GM12878 (cell line): ENCODE results near the gene C4B. TPM values are rescaled to one million over a fixed set of nuclear protein-coding genes. Genes with fewer than 3 reads are reported as not detected.

Experiments used
- ATAC-seq: fragments of 200-7000 bp; cut with Tn5 transposase; 3 replicates; pipeline ENCODE4 v1.9.1; 2020; ENCODE audit warnings: mild to moderate bottlenecking, moderate library complexity
- BruUV-seq: library from RNA; stranded (reverse); fragments of 400-500 nt; replicated peaks from 2 replicates; lab custom pipeline; 2021; lab: Mats Ljungman, UMichigan
- CTCF ChIA-PET: fragments of 300-600 bp; sonication (Branson Sonifier 250); formaldehyde crosslinking; extraction: SDS; loops from one replicate; lab custom pipeline; 2021; ENCODE audit warnings: inconsistent platforms; lab: Yijun Ruan, JAX
- POLR2A ChIA-PET: fragments of 350-600 bp; formaldehyde crosslinking; extraction: SDS; loops from one replicate; lab custom pipeline; 2021; ENCODE audit warnings: inconsistent platforms; lab: Charles Lee
- RAD21 ChIA-PET: fragments of 300-600 bp; sonication (Branson Sonifier 250); formaldehyde crosslinking; loops from one replicate; lab custom pipeline; 2023; ENCODE audit warnings: antibody characterized with exemption; ENCODE audit not compliant: unreplicated experiment; lab: Charles Lee
- SMC1A ChIA-PET: fragments of 300-600 bp; sonication (Branson Sonifier 250); formaldehyde crosslinking; loops from one replicate; lab custom pipeline; 2023; ENCODE audit not compliant: unreplicated experiment, uncharacterized antibody; lab: Charles Lee
- DNase-seq: peaks from one replicate; pipeline ENCODE4 v3.0.0-alpha.2; 2011; ENCODE audit warnings: low read depth, low spot score
- FAIRE-seq: peaks from 3 replicates; lab custom pipeline; 2011; peaks lifted over from hg19 to GRCh38; lab: Jason Lieb, UNC
- H2AFZ ChIP-seq: 2 replicates; pipeline ENCODE4 v1.6.0; 2011; ENCODE audit warnings: low read depth, low read length, control low read depth; ENCODE audit not compliant: control insufficient read depth
- H3K27ac ChIP-seq: 2 replicates; pipeline ENCODE4 v1.5.1; 2011; ENCODE audit warnings: control low read depth; ENCODE audit not compliant: control insufficient read depth, insufficient read depth
- H3K27me3 ChIP-seq, 2 experiments: replicated peaks in 1 of 2; 2 replicates each; pipeline versions ENCODE4 v1.6.0 to v1.6.1; 2011; ENCODE audit warnings: low read length in 1 of 2; ENCODE audit not compliant: control insufficient read depth in 2 of 2, insufficient read depth in 2 of 2
- H3K36me3 ChIP-seq, 2 experiments: 2 replicates each; pipeline ENCODE4 v1.5.1; 2011; ENCODE audit warnings: low read length in 1 of 2; ENCODE audit not compliant: control insufficient read depth in 2 of 2, insufficient read depth in 2 of 2
- H3K4me1 ChIP-seq: 2 replicates; pipeline ENCODE4 v1.6.1; 2011; ENCODE audit warnings: mild to moderate bottlenecking, low read length, moderate library complexity, mixed read lengths; ENCODE audit not compliant: control insufficient read depth, insufficient read depth
- H3K4me2 ChIP-seq: 2 replicates; pipeline ENCODE4 v1.6.0; 2011; ENCODE audit warnings: control low read depth; ENCODE audit not compliant: control insufficient read depth, insufficient read depth
- H3K4me3 ChIP-seq: fragments of 200-600 bp; sonication (generic); 2 replicates; pipeline ENCODE4 v1.5.1; 2016
- H3K79me2 ChIP-seq: 2 replicates; pipeline ENCODE4 v1.6.0; 2011; ENCODE audit warnings: low read length; ENCODE audit not compliant: control insufficient read depth, insufficient read depth
- H3K9ac ChIP-seq: 2 replicates; pipeline ENCODE4 v1.8.0; 2011; ENCODE audit warnings: low read length, control low read depth, mixed read lengths; ENCODE audit not compliant: control insufficient read depth, insufficient read depth
- H3K9me3 ChIP-seq: replicated peaks from 3 replicates; pipeline ENCODE4 v1.5.1; 2011; ENCODE audit warnings: mild to moderate bottlenecking, low read length; ENCODE audit not compliant: control insufficient read depth, insufficient read depth
- H4K20me1 ChIP-seq: 2 replicates; pipeline ENCODE4 v1.6.0; 2011; ENCODE audit not compliant: control insufficient read depth, insufficient read depth
- BHLHE40 ChIP-seq, 2 experiments: fragments of 450-650 bp in 1 of 2; IDR thresholded peaks; 2 replicates each; pipeline ENCODE4 v1.6.1; 2011 to 2017; ENCODE audit warnings: low read depth in 2 of 2, borderline replicate concordance in 1 of 2, improper control_type of control experiment in 1 of 2, low read length in 1 of 2, mild to moderate bottlenecking in 1 of 2
- DPF2 ChIP-seq: fragments of 450-650 bp; IDR thresholded peaks from 2 replicates; pipeline ENCODE4 v1.6.1; 2017; ENCODE audit warnings: mild to moderate bottlenecking
- FOXM1 ChIP-seq: IDR thresholded peaks from 2 replicates; pipeline ENCODE4 v1.6.1; 2012; ENCODE audit warnings: low read depth, mild to moderate bottlenecking, inconsistent platforms, low read length, moderate library complexity
- HDAC6 ChIP-seq: fragments of 200-600 bp; sonication (generic); IDR thresholded peaks from one replicate; pipeline ENCODE4 v1.8.0; 2017; ENCODE audit warnings: antibody characterized with exemption; ENCODE audit not compliant: unreplicated experiment
- KDM1A ChIP-seq: fragments of 200-600 bp; sonication (generic); IDR thresholded peaks from 2 replicates; pipeline ENCODE4 v1.6.1; 2016; ENCODE audit warnings: borderline replicate concordance
- RCOR1 ChIP-seq: conservative IDR thresholded peaks from 2 replicates; pipeline ENCODE4 v1.6.1; 2012; ENCODE audit warnings: low read depth, low read length, improper control_type of control experiment
- RFX5 ChIP-seq: IDR thresholded peaks from 2 replicates; pipeline ENCODE4 v1.6.1; 2011; ENCODE audit warnings: low read depth, low read length, improper control_type of control experiment
- SPI1 ChIP-seq: IDR thresholded peaks from 2 replicates; pipeline ENCODE4 v1.6.1; 2011; ENCODE audit warnings: low read depth, mild to moderate bottlenecking, low read length, moderate library complexity, borderline replicate concordance; ENCODE audit not compliant: insufficient read depth
- ZNF384 ChIP-seq: IDR thresholded peaks from 2 replicates; pipeline ENCODE4 v1.6.1; 2012; ENCODE audit warnings: low read depth, mild to moderate bottlenecking, low read length, improper control_type of control experiment, borderline replicate concordance
- ZNF622 ChIP-seq: fragments of 450-650 bp; IDR thresholded peaks from 2 replicates; pipeline ENCODE4 v1.6.1; 2017; ENCODE audit warnings: mild to moderate bottlenecking, inconsistent platforms
- WGBS: methylation state at CpG from one replicate; pipeline ENCODE4 v1.1.6; 2016; ENCODE audit warnings: low lambda C conversion rate; ENCODE audit not compliant: insufficient replicate concordance, insufficient coverage; ENCODE audit errors: missing lambda C conversion rate; 5-methylcytosine and 5-hydroxymethylcytosine counted together
- in situ Hi-C: fragments of 300-500 bp; cut with MboI; formaldehyde crosslinking; loops from 9 replicates; pipeline ENCODE4 v1.14.3; 2018; ENCODE audit warnings: mixed read lengths
- intact Hi-C: fragments of 100-400 bp; cut with micrococcal nuclease; formaldehyde crosslinking; loops from one replicate; pipeline ENCODE4 v1.14.2; 2022; ENCODE audit not compliant: unreplicated experiment
- polyA plus RNA-seq, 11 experiments: library from polyadenylated mRNA; depleted of rRNA in 4 of 11; unstranded in 6 of 11; stranded (reverse) in 5 of 11; fragments of >200 nt; fragmentation: Nextera tagmentation in 4 of 11; fragmentation: Illumina TruSeq in 1 of 11; extraction: Ambion mirVana in 4 of 11; extraction: Trizol in 1 of 11; gene quantifications; 1 replicate in 1 of 11; 2 replicates in 10 of 11; pipeline versions ENCODE4 v1.2.1 to v1.2.3, GENCODE V29; 2011 to 2016; ENCODE audit warnings: inconsistent platforms in 2 of 11, missing spikeins in 2 of 11, low read depth in 1 of 11
- total RNA-seq, 4 experiments: library from RNA; depleted of rRNA in 3 of 4; stranded (reverse); fragments of >200 nt in 3 of 4; fragmentation: Illumina TruSeq in 1 of 4; extraction: Trizol in 1 of 4; gene quantifications; 2 replicates each; pipeline versions ENCODE4 v1.2.1 to v1.2.3, GENCODE V29; 2013 to 2021
- TF ChIP-seq, protein P1 (sequence below): fragments of 150-350 bp; IDR thresholded peaks from 2 replicates; pipeline ENCODE4 v1.6.1; 2014; ENCODE audit warnings: mild to moderate bottlenecking, low read depth, low read length
- TF ChIP-seq, protein P2 (sequence below): fragments of 450-650 bp; IDR thresholded peaks from 2 replicates; pipeline ENCODE4 v1.6.1; 2017; ENCODE audit warnings: mild to moderate bottlenecking, low read depth, inconsistent platforms; ENCODE audit not compliant: poor library complexity, severe bottlenecking
- TF ChIP-seq, protein P3 (sequence below), 3 experiments: IDR thresholded peaks in 2 of 3; conservative IDR thresholded peaks in 1 of 3; 2 replicates each; pipeline ENCODE4 v1.5.1; 2011; ENCODE audit warnings: low read depth in 3 of 3, low read length in 3 of 3, mild to moderate bottlenecking in 3 of 3, control low read depth in 2 of 3, moderate library complexity in 2 of 3, inconsistent platforms in 1 of 3, mixed read lengths in 1 of 3; ENCODE audit not compliant: control insufficient read depth in 2 of 3, insufficient read depth in 1 of 3; ENCODE audit errors: extremely low read depth in 1 of 3
- TF ChIP-seq, protein P4 (sequence below): fragments of 450-650 bp; IDR thresholded peaks from 2 replicates; pipeline ENCODE4 v1.6.1; 2014; ENCODE audit warnings: mild to moderate bottlenecking
- TF ChIP-seq, protein P5 (sequence below): fragments of 450-650 bp; IDR thresholded peaks from 2 replicates; pipeline ENCODE4 v1.6.1; 2018; ENCODE audit warnings: borderline replicate concordance, mild to moderate bottlenecking; ENCODE audit not compliant: partially characterized antibody

The C4B gene
- total and polyA plus RNA-seq, 10 of the 15 experiments (the other 5 are each of a cell fraction or from before 2014, with no cell fraction given) = 0.13 to 5.6 (median 1.7) TPM; not detected in 1

DNA sequence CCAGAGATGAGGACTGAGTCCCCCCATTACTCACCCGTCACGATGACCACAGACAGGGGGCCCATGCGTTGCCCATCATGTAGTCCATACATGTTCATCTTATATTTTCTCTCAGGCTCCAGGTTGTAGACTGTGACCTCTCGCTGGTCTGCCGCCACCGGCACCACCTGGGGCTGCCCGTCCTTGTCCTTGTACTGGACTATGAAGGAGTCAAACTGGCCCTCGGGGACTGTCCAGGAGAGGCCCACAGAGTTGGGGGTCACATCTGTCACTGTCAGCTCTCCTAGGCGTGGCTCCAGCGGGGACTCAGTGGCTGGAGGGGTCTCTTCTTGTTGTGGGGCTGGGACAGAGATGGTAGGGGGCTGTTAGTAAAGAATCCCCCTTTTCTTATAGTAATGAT lies 59.0 kb downstream of the C4B start:
- Histone ChIP-seq H3K9ac (no peak overlapping the region), H3K36me3 (no peaks in the 10 kb centered on the region), H4K20me1 (no peaks in the 10 kb centered on the region), H3K4me2 (no peak overlapping the region), H3K79me2 (no peaks in the 10 kb centered on the region), H3K4me1 (no peaks in the 10 kb centered on the region), H2AFZ (no peak overlapping the region), H3K9me3 (no peaks in the 10 kb centered on the region), H3K27ac (no peak overlapping the region), H3K4me3 (no peak overlapping the region), H3K27me3 (peaks cover 0 to 3% of the 10 kb centered on the region in 2 experiments; a peak in 2 of 4 replicates)
- no TSS peak for BruUV-seq
- RAD21 ChIA-PET = no interaction called here
- ATAC-seq = no peak
- SMC1A ChIA-PET = no interaction called here
- in situ Hi-C loops = no loop called here
- POLR2A ChIA-PET = no interaction called here
- CTCF ChIA-PET = no interaction called here
- FAIRE-seq = no peak
- 54% methylated on average over 10 of the region's 10 CpGs for WGBS
- DNase-seq = no peak
- intact Hi-C loops = no loop called here
- TF ChIP-seq ZNF384 = no peak
- TF ChIP-seq FOXM1 = no peak
- TF ChIP-seq, protein P1, sequence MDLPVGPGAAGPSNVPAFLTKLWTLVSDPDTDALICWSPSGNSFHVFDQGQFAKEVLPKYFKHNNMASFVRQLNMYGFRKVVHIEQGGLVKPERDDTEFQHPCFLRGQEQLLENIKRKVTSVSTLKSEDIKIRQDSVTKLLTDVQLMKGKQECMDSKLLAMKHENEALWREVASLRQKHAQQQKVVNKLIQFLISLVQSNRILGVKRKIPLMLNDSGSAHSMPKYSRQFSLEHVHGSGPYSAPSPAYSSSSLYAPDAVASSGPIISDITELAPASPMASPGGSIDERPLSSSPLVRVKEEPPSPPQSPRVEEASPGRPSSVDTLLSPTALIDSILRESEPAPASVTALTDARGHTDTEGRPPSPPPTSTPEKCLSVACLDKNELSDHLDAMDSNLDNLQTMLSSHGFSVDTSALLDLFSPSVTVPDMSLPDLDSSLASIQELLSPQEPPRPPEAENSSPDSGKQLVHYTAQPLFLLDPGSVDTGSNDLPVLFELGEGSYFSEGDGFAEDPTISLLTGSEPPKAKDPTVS = no peak
- no peak for TF ChIP-seq SPI1
- TF ChIP-seq, protein P2, sequence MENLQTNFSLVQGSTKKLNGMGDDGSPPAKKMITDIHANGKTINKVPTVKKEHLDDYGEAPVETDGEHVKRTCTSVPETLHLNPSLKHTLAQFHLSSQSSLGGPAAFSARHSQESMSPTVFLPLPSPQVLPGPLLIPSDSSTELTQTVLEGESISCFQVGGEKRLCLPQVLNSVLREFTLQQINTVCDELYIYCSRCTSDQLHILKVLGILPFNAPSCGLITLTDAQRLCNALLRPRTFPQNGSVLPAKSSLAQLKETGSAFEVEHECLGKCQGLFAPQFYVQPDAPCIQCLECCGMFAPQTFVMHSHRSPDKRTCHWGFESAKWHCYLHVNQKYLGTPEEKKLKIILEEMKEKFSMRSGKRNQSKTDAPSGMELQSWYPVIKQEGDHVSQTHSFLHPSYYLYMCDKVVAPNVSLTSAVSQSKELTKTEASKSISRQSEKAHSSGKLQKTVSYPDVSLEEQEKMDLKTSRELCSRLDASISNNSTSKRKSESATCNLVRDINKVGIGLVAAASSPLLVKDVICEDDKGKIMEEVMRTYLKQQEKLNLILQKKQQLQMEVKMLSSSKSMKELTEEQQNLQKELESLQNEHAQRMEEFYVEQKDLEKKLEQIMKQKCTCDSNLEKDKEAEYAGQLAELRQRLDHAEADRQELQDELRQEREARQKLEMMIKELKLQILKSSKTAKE = no peak
- no peak for TF ChIP-seq RFX5
- TF ChIP-seq HDAC6 = no peak
- TF ChIP-seq, protein P3, sequence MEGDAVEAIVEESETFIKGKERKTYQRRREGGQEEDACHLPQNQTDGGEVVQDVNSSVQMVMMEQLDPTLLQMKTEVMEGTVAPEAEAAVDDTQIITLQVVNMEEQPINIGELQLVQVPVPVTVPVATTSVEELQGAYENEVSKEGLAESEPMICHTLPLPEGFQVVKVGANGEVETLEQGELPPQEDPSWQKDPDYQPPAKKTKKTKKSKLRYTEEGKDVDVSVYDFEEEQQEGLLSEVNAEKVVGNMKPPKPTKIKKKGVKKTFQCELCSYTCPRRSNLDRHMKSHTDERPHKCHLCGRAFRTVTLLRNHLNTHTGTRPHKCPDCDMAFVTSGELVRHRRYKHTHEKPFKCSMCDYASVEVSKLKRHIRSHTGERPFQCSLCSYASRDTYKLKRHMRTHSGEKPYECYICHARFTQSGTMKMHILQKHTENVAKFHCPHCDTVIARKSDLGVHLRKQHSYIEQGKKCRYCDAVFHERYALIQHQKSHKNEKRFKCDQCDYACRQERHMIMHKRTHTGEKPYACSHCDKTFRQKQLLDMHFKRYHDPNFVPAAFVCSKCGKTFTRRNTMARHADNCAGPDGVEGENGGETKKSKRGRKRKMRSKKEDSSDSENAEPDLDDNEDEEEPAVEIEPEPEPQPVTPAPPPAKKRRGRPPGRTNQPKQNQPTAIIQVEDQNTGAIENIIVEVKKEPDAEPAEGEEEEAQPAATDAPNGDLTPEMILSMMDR (IDR thresholded peaks at IDR 0.05 in 2 of 3, conservative IDR thresholded peaks at IDR 0.05 in 1 of 3; ENCODE audit: control insufficient read depth in 2 of 3, extremely low read depth in 1 of 3, insufficient read depth in 1 of 3, low read depth in 3 of 3, low read length in 3 of 3) = no peak
- TF ChIP-seq KDM1A = no peak
- no peak for TF ChIP-seq ZNF622
- no peak for TF ChIP-seq DPF2
- TF ChIP-seq, protein P4, sequence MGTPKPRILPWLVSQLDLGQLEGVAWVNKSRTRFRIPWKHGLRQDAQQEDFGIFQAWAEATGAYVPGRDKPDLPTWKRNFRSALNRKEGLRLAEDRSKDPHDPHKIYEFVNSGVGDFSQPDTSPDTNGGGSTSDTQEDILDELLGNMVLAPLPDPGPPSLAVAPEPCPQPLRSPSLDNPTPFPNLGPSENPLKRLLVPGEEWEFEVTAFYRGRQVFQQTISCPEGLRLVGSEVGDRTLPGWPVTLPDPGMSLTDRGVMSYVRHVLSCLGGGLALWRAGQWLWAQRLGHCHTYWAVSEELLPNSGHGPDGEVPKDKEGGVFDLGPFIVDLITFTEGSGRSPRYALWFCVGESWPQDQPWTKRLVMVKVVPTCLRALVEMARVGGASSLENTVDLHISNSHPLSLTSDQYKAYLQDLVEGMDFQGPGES = no peak
- TF ChIP-seq, protein P5, sequence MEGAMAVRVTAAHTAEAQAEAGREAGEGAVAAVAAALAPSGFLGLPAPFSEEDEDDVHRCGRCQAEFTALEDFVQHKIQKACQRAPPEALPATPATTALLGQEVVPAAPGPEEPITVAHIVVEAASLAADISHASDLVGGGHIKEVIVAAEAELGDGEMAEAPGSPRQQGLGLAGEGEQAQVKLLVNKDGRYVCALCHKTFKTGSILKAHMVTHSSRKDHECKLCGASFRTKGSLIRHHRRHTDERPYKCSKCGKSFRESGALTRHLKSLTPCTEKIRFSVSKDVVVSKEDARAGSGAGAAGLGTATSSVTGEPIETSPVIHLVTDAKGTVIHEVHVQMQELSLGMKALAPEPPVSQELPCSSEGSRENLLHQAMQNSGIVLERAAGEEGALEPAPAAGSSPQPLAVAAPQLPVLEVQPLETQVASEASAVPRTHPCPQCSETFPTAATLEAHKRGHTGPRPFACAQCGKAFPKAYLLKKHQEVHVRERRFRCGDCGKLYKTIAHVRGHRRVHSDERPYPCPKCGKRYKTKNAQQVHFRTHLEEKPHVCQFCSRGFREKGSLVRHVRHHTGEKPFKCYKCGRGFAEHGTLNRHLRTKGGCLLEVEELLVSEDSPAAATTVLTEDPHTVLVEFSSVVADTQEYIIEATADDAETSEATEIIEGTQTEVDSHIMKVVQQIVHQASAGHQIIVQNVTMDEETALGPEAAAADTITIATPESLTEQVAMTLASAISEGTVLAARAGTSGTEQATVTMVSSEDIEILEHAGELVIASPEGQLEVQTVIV = no peak
- no peak for TF ChIP-seq BHLHE40 (IDR thresholded peaks at IDR 0.05; ENCODE audit: borderline replicate concordance in 1 of 2, low read depth in 2 of 2, low read length in 1 of 2)
- no peak for TF ChIP-seq RCOR1
